Measurements from ENCODE around the gene MYOT.

The MYOT gene

DNA sequence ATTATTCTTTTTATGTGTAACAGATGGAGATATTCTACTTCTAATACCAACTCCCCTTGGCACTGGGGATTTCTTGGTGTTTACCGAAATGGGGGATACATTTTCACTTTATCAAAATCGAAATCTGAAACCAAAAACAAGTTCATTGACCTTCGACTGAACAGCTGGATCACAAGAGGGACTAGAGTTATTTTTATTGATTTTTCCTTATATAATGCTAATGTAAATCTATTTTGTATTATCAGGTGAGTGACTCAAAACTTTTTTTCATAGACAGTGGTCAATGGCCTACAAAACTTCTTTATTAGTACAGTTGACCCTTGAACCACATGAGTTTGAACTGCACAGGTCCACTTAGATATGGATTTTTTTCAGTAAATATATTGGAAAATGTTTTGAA lies 31.8 kb downstream of the MYOT start:
- in situ Hi-C loops (cut with MboI; ENCODE audit: low sequenced_read_pairs) = no loop called here

DNA sequence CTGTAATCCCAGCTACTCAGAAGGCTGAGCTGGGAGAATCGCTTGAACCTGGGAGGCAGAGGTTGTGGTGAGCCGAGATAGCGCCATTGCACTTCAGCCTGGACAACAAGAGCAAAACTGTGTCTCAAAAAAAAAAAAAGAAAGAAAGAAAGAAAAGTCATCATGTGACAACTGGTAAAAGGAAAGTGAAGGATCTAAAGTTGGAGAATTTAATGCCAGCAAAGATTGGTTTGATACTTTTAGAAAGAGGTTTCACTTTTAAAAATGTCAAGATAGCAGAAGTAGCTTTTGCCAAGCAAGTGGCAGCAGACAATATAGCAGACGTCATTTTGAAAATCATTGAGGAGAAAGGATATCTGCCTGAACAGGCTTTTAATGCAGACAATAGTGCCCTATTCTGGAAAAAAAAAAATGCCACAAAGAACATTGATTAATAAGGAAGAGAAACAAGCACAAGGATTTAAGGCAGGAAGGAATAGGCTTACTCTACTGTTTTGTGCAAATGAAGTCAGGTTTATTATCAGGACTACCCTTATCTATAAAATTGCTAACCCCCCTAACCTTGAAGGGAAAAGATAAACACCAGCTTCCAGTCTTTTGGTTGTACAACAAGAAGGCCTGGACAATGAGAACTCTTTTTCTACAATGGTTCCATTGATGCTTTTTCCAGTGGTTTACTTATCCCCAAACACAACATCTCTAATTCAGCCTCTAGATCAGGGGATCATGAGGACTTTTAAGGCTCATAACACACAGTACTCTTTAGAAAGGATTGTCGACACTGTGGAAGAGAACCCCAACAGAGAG lies 33.6 kb downstream of the MYOT start:
- in situ Hi-C loops (cut with MboI; ENCODE audit: low sequenced_read_pairs) = no loop called here

DNA sequence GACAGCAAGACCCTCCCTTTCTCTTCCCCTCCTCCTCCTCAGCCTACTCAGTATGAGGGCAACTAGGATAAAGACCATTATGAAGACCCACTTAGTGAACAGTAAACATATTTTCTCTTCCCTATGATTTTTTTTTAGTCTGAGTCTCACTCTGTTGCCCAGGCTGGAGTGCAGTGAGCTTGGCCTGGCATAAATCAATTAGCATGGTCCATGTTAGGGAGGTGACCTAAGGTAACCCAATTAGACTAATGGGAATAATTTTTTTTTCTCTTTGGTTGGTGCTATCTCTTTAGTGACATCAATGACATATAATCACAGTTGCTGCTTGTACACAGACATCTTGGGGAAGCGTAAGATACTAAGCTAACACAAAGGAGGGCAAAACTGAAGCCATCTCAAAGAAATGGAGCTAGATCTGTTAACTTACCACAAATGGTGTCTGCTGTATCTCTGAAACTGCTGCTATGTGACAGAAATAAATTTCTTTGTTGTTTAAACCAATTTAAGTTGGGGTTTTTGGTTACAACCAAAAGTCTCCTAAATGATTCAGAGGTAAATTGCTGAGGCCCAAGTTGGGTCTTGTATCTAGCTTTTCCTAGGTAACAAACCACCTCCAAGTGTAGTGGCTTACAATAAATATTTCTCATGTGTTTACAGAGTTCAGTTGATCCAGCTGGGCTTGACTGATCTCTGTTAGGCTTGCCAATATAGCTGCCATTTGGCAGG lies 34.9 kb downstream of the MYOT start:
- in situ Hi-C loops (cut with MboI; ENCODE audit: low sequenced_read_pairs) = no loop called here

DNA sequence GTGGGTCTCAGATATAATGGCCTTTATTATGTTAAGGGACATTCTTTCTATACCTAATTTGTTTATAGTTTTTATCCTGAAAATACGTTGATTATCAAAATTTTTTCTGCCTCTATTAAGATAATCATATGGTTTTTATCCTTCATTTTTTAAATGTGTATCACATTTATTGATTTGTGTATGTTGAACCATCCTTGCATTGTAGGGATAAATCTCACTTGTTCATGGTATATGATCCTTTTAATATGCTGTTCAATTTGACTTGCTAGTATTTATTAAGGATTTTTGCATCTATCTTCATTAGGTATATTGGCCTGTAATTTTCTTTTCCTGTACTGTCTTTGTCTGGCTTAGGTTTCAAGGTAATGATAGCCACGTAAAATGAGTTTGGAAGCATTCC lies 47.1 kb downstream of the MYOT start:
- in situ Hi-C loops (cut with MboI; ENCODE audit: low sequenced_read_pairs) = no loop called here

DNA sequence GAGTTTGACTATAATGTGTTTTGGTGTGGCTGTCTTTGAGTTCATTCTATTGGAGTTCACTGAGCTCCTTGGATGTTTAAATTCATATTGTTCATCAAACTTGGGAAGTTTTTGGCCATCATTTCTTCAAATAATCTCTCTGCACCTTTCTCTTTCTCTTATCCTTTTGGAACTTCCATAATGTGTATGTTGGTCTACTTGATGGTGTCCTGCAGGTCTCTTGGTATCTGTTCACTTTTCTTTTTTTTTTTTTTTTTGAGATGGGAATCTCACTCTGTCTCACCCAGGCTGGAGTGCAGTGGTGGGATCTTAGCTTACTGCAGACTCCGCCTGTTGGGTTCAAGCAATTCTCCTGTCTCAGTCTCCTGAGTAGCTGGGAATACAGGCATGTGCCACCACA lies 49.3 kb downstream of the MYOT start:
- in situ Hi-C loops (cut with MboI; ENCODE audit: low sequenced_read_pairs) = no loop called here

DNA sequence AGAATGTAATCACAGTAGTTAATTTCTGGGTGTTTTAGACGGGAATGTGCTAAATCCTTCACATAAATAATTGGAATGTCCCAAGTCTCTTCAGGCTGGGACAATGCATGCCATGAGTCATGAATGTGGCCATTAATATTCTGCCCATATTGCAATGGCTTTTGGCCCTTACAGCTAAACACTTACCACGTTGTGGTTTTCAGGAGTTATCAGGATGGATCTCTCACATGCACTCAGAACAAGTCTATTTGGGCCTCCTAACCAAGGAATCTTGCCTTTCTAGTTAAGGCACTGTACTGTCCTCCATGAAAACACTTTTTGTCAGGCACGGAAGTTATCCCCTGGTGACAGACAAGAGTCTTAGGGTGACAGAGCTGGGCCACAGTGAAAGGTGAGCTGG lies 54.3 kb downstream of the MYOT start:
- in situ Hi-C loops (cut with MboI; ENCODE audit: low sequenced_read_pairs) = no loop called here

DNA sequence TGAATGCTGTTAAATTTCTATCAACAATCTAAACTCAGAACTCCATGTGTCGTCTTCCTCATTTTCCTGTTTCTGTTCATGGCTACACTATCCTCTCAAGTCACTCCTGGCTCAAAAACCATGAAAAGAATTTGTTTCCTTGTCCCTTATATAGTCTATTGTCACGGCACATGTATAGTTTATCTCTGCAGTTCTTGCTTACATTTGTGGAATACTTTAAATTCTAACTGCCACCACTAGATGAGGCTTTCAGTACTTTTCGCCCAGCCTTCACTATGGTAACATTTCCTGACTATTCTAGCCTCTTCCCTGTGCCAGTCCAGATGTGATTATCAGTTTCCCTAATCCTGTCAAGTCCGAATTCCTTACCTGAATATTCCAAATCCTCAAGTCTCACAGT lies 56.2 kb downstream of the MYOT start:
- in situ Hi-C loops (cut with MboI; ENCODE audit: low sequenced_read_pairs) = no loop called here

DNA sequence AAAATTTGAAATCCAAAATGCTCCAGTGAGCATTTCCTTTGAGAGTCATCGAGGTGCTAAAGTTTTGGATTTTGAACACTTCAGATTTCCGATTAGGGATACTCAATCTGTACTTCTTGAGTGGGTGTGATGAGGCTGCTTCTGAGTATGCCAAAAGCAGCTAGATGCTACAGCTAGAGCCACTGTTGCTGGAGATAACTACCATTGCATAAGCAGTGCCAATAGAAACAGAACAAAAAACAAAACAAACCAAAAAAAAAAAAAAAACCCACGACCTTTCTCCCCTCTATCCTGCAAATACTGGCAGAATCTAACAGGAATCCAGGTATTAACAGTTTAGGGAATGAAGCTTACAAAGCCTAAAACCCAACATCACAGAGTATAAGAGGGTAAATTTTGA lies 65.1 kb downstream of the MYOT start:
- in situ Hi-C loops (cut with MboI; ENCODE audit: low sequenced_read_pairs) = no loop called here

DNA sequence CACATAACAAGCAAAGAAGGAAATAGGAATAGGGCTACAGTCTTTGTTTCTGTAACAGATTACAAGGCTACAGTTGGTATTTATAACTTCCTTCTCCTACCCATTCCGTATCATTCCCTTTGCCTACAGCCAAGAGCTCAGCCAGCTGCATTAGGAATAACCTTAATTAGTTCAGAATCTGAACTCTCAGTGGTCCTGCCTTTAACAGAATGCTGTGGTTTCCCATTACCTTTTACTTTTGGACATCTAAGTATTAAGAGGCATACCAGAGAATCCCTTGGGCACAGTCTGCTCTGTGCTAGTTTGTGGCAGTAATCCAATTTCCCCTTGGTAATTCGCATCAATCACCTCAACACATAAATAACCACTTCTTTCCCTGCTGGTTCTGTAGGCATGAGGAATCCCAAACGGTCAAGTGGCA lies 65.8 kb downstream of the MYOT start:
- in situ Hi-C loops (cut with MboI; ENCODE audit: low sequenced_read_pairs) = no loop called here

DNA sequence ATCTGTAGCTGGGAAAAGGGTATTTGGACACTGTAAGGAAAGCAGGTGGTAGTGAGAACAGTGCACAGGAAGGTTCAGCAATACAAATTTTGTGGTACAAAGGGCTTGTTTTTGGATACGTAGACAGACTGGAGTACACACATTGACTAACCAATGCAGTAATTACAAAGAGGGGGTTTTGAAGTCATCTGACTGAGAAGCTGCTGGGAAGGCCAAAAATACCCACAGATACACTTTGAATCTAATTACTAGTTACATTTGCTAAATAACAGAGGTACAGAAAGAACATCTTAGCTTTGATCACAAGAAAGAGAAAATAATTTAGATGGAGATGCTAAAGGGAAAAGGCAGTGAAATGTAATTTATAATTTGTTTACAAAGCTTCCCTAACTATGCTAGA lies 67.5 kb downstream of the MYOT start:
- in situ Hi-C loops (cut with MboI; ENCODE audit: low sequenced_read_pairs) = no loop called here

DNA sequence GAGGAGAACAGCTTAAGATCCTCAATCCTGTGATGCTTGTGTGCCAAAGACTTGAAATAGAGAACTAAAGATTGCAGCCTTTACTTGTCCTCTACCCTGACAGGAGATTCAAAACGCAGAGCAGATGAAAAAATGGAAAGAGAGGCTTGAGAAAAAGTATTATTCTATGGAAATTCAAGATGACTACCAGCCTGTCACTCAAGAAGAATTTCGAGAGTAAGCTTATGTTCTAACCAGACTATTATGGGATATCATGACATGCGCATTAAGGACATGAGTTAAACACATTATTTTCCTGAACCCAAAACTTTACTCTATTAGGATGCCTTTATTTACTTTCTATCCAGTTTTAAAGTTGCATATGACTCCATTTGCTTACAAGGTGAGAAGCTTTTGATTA lies 68.0 kb downstream of the MYOT start:
- in situ Hi-C loops (cut with MboI; ENCODE audit: low sequenced_read_pairs) = no loop called here
